PFSK-1 (cell line): Measurements from ENCODE around the gene ATP11A.

ENCODE experiments used
- REST ChIP-seq, 2 experiments: IDR thresholded peaks; 2 replicates each; pipeline versions ENCODE4 v1.6.1 to v1.8.0; 2011 to 2012; ENCODE audit warnings: low read depth in 2 of 2, low read length in 2 of 2, control low read depth in 1 of 2, inconsistent platforms in 1 of 2, mild to moderate bottlenecking in 1 of 2, moderate library complexity in 1 of 2; ENCODE audit not compliant: insufficient read depth in 1 of 2
- SIN3A ChIP-seq: IDR thresholded peaks from 2 replicates; pipeline ENCODE4 v1.6.1; 2012; ENCODE audit warnings: mild to moderate bottlenecking, low read length, moderate library complexity, borderline replicate concordance; ENCODE audit not compliant: insufficient read depth
- TAF1 ChIP-seq: IDR thresholded peaks from 2 replicates; pipeline ENCODE4 v1.6.1; 2012; ENCODE audit warnings: low read length, control low read depth, borderline replicate concordance; ENCODE audit not compliant: insufficient read depth

GRCh38 chr13:112838842-112839117, 148.9 kb downstream of the ATP11A start:
- no peak for TF ChIP-seq REST (IDR thresholded peaks at IDR 0.05; ENCODE audit: insufficient read depth in 1 of 2, low read depth in 2 of 2, low read length in 2 of 2)
- no peak for TF ChIP-seq SIN3A
- TF ChIP-seq TAF1, result no peak
